Amniotic epithelial cell (primary cell): ENCODE results near the gene PNPLA2.

Source experiments
- DNase-seq: peaks from one replicate; pipeline ENCODE4 v3.0.0-alpha.2; 2010; ENCODE audit warnings: low read depth

PNPLA2 gene

DNA sequence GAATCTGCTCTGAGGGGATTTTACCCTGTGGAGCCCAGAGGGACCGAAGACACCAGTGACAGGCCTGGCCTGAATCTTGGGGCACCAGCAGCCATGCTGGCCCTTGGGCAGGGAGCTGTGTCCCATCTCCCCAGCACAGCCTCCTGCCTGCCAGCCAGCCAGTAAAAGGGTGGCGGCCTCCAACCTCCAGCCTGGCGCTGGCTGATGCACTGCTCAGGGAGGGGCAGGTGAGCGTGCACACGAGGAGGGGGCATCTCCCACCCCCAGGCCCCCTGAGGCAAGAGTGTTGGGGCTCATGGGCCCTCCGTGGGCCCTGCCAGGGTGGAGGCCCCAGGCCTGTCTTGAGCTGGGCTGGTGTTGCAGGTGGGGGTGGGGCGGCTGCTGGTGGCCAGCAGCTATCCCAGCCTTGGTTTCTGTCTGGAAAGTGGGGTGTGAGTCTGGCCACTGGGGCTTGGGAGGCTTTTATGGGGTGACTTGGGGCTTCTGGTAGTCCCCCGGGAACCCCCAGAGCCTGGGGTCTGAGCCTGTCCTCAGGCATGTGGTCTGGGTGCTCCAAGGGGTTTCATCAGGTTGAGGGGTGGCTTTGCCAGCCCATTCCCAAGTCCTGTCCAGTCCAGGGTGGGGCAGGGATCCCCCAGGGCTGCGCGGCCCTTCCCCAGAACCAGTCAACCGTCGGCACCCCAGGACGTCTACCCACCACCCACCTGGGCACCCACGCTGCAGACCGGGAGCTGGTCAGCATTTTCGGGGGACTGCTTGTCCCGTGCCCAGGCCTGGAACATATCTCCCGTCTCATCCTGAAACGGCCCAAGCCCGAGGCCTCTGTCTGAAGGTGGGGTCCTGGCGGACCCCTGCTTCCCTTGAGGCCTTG, 41.8 kb downstream of the PNPLA2 start:
- DNase-seq, result no peak

DNA sequence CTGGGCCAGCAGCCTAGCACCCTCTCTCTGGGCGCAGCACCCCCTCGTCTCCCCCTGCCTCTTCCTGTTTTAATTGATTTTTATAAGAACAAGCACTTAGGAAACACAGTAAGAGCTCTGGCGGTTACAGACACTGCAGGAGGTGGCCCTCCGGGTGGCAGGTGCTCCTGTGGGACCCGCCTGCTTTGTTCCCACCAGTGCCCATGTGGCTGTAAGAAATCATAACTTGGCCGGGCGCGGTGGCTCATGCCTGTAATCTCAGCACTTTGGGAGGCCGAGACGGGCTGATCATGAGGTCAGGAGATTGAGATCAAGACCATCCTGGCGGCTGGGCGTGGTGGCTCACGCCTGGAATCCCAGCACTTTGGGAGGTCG, 42.4 kb downstream of the PNPLA2 start:
- DNase-seq, result no peak

GRCh38 chr11:862081-862661, 43.5 kb downstream of the PNPLA2 start:
- no peak for DNase-seq

DNA sequence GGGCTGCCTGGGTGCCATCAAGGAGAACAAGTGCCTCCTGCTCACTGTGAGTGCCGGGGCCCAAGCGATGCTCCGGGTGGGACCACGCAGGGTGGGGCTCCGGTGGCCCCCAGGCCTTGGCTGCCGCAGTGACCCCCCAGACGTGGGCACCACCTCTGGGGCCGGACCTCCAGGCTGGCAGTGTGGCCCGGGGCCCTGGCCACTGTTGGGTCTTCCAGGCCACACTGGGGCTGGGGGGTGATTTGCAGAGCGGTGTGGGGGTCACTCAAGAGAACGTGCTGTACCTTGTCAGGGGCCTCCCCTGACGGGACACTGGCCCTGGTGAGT, 43.9 kb downstream of the PNPLA2 start:
- no peak for DNase-seq

GRCh38 chr11:863023-863909, 44.6 kb downstream of the PNPLA2 start:
- DNase-seq, result peak; percentile 51

DNA sequence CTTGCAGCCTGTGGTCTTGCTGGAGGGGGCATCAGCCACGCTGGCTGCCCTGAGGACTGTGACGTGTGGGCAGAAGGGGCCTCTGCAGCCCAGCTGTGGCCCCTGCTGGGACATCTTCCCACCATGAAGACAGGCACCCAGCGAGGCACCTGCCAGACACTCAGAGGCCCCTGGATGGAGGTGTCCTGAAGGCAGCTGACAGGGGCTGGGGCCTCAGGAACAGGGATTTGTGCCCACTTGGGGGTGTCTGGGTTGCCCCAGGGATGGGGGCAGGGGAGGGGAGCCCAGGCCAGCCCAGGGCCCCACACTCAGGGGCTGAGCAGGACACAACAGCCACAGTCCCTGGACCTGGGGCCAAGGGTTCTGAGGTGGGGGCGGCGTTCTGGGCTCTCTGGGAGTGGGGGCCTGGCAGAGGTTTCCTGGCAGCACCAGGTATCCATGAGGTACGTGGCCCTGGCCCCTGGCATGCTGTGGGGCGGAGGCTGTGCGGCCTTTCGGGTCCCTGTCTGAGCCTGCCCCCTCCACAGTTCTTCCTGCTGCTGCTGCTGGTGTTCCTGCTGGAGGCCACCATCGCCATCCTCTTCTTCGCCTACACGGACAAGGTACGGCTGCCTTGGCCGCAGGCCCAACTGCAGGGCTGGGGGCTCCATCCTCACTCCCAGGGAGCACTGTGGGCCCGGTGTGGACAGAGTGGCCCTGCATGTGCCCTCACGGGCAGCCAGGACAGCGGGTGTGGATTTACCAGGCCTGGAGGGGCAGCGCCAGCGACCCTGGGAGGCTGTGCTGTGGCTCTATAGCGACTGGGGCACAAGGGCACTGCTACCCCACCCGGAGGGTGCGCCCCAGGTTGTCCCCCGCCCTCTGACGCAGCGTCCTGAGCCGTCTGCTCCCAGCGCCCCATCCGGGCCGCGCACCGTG, 45.5 kb downstream of the PNPLA2 start:
- no peak for DNase-seq

DNA sequence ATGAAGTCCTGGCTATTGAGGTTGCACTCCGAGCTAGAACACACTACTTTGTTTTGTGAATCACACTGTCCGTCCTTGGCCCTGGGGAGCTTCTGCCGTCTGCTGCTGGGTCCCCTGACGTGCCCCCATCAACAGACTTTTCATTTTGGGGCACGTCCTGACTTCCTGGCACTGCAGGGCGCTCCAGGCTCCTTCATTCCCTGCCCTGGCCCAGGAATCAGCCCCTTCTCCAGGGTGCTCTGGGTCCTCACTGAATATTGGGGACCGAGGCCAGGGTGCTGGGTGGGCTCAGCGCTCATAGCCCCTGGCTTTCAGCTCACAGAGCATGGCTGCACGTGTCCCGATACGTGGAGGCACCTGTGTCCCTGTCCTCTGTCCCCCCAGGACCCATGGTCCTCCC, 46.2 kb downstream of the PNPLA2 start:
- DNase-seq, result no peak

DNA sequence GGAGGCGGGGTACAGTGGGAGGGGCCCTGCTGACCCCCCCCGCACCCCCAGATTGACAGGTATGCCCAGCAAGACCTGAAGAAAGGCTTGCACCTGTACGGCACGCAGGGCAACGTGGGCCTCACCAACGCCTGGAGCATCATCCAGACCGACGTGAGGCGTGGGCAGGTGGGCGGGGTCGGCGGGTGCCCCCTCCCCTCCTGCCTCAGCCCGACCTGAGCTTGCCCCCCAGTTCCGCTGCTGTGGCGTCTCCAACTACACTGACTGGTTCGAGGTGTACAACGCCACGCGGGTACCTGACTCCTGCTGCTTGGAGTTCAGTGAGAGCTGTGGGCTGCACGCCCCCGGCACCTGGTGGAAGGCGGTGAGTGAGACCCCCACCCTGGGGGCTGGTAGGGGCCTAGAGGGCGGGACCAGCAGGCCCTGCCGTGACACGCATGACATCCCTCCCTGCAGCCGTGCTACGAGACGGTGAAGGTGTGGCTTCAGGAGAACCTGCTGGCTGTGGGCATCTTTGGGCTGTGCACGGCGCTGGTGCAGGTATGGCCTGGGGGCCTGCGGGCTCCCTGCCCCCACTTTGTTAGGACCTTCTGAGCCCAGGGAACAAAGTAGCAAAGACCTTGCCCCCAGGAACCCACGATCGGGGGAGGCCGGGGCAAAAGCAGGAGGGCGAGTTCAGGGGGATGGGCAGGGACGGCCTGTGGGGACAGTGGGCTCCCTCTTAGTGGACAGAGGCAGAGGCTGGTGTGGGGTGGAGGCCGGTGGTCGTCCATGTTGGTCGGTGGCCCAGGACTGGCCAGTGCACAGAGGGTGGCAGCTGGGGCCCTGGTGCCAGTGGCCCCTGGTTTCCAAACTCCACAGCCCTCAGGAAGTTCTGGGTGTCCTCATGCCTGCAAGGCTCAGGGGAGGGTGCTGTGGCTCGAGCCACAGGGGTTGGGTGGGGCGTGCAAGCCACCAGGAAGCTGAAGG, 47.0 kb downstream of the PNPLA2 start:
- DNase-seq, result no peak

DNA sequence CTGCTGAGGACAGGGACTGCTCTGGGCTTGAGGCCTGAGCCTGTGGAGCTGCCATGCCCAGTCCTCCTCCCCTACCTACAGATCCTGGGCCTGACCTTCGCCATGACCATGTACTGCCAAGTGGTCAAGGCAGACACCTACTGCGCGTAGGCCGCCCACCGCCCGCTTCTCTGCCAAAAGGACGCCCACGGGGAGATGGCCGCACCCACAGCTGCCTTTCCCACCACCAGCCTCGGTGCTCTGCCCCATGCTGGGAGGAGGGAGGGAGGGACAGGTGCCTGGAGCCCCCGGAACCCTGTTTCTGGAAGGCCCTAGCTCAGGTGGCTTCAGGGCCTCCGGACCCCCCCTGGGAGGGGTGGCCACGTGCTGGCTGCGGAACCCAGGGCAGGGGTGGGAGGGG, 47.8 kb downstream of the PNPLA2 start:
- DNase-seq, result no peak

DNA sequence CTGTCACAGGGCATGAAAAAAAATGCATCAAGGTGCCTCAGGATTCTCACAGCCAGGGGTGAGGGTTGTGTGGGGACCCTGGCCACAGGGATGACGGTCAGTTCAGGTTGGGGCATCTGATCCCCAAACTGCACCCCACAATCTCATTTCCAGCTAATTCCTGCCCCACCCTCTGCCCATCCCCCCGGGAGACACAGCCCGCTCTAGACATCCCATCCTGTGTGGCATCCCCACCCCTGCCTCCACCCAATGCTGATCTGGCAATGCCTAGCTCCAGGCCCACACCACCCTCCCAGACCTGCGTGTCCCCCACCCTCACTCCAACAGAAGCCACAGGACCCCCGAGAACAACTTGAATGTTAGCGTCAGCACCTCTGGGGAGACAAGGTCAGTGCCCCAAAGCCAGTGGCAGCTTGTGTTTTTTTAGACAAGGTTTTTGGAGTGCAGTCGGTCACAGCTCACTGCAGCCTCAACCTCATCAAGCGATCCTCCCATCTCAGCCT, 49.2 kb downstream of the PNPLA2 start:
- no peak for DNase-seq

GRCh38 chr11:868394-868793, 49.7 kb downstream of the PNPLA2 start:
- no peak for DNase-seq

DNA sequence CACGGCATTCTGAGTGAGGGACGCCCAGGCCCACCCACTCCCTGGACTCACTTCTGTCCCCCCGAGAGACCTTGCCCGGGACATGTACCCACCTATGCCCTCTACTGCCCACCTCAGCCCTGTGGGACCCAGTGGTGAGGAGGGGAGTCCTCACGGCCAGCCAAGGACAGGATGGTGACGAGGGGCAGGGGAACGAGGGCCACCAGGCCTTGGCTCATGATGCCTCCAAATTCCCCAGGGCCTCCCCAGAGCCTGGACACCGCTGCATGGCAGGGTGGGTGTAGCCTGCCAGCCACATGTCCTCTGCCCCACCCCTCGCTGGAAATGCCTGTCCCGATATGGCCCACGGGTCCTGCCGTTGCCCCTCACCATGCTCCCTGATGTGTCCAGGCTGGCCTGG, 50.1 kb downstream of the PNPLA2 start:
- no peak for DNase-seq

DNA sequence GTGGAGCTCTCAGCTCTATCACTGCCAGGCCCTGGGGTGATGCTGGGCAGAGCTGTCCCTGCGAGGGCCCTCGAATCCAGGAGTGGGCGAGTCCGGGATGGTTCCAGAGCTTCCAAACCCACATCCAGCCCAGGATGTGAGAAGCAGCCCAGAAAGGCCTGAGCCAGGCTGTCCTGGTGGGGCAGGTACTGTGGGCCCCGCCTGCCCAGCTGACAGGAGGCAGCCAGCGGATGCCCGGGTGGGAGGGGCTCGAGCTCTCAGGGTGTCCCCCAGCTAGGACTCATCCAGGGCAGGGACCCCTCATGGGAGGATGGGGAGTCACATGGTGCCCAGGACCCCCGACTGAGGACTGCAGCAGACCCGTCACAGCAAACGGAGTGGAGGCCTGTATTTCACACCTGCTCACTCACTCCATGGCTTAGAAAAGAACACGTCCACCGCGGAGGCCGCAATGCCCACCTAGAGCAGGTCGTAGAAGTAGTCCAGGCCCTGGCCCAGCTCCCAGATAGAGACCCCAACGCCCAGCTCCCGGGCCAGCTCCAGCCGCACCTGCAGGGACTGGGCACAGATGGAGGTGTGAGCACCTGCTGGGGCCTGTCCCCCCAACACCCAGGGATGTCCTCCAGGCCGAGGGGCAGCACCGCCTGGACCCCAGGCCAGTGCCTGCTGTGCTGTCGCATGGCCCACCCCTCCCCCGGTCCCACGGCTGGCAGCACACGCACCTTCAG, 50.8 kb downstream of the PNPLA2 start:
- no peak for DNase-seq

GRCh38 chr11:870127-870413, 51.4 kb downstream of the PNPLA2 start:
- no peak for DNase-seq

DNA sequence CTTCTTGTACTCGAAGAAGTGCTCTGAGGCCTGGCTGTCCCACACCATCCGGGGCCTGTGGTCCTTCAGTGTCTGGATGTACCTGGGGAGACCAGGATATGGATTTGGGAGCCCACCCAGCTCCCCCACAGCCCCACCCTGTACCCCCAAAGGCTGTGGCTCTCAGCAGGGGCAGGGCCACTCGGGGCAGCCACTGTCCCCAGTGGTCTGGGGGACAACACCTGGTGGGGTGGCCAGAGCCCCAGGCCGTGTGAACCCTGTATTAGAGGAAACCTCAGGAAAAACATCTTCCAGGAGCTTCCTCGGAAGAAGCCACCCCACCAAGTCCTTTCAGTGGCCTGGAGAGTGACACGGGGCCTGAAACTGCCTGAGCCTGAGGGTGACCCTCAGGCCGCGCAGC, 51.7 kb downstream of the PNPLA2 start:
- DNase-seq, result no peak

DNA sequence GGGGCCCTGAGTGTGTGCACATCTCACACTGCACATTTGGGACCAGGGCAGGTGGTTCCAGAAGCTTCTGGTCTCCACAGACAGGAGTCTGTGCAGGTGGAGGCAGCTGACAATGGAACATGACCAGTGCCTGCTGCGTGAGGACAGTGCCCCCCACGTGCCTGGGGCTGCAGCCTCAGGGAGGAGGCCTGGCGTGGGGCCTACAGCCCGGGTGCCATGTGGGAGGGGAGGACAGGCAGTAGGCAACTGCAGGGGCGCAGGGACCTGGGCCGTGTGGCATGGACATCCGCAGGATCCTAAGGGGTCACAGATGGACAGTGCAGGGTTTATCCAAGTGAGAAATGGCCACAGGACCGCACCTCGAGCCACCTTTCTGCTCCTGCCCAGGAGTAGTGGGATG, 52.8 kb downstream of the PNPLA2 start:
- DNase-seq, result no peak

DNA sequence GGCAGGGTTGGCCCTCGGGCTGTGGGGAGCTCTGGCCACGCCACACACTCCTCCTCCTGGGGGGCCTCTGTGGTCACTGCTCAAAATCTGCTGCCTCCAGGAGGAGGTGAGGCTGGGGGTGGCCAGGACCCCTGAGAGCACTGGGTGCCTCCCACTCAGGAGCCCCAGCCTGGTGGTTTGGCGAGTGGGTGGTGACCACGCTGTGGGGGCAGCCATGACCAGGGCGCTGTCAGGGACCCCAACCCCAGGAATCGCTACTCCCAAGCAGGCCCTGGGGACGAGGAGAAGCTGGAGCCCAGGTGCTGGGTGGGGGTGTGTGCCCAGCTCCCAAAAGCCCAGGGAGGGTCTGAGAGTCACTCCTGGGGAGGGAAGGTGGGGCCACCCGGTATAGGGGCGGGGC, 54.1 kb downstream of the PNPLA2 start:
- no peak for DNase-seq

DNA sequence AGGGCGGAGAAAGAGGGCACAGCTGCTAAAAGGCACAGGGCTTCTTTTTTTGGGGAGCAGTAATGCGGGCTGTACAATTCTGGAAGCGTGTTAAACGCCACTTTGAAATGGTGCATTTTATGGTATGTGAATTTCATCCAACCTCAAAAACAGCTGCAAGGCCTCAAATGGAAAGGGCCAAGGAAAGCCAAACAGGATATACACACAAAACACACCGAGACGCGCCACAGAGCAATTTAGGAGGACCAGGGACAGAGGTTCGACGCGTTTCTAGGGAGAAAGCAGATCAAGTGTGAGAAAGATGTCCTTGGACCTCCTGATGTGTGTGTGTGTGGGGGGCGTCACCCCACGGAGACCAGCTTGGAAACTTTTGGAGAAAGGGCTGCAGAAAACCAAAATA, 55.0 kb downstream of the PNPLA2 start:
- no peak for DNase-seq
